Breast epithelium (tissue), 3 donors: Measurements from ENCODE around the gene RNF187.

Source experiments
- CTCF ChIP-seq, 3 donors: fragments of 450-650 bp; IDR thresholded peaks; one replicate each; pipeline ENCODE4 v1.5.1; 2016 to 2017; ENCODE audit warnings: antibody characterized with exemption in 3 of 3, mild to moderate bottlenecking in 3 of 3, moderate library complexity in 3 of 3
- POLR2A ChIP-seq: fragments of 450-650 bp; IDR thresholded peaks from one replicate; pipeline ENCODE4 v1.6.1; 2016; ENCODE audit warnings: antibody characterized with exemption, mild to moderate bottlenecking, moderate library complexity
- POLR2AphosphoS5 ChIP-seq, 3 donors: sonication (generic); formaldehyde crosslinking; IDR thresholded peaks; one replicate each; pipeline ENCODE4 v1.6.1; 2017; ENCODE audit warnings: antibody characterized with exemption in 3 of 3

GRCh38 chr1:228471762-228472398, 15.3 kb upstream of the RNF187 start:
- TF ChIP-seq POLR2AphosphoS5 (IDR thresholded peaks at IDR 0.05) (no peak), CTCF (IDR thresholded peaks at IDR 0.05) (no peak), POLR2A (no peak)
